Osteoblast (primary cell): ENCODE results near the gene EVI5L. TPM values are rescaled to one million over a fixed set of nuclear protein-coding genes. Genes with fewer than 3 reads are reported as not detected.

Experiments
- DNase-seq: peaks from one replicate; pipeline ENCODE4 v3.0.0; 2011; ENCODE audit warnings: low spot score, mixed read lengths; ENCODE audit not compliant: insufficient read length; ENCODE audit errors: missing footprints
- H2AFZ ChIP-seq: 2 replicates; pipeline ENCODE4 v1.6.0; 2011; ENCODE audit warnings: mild to moderate bottlenecking, low read length
- H3K27ac ChIP-seq: 2 replicates; pipeline ENCODE4 v1.5.1; 2011; ENCODE audit warnings: mild to moderate bottlenecking, low read depth, low read length, moderate library complexity
- H3K27me3 ChIP-seq: 2 replicates; pipeline ENCODE4 v1.6.0; 2012; ENCODE audit warnings: mild to moderate bottlenecking, control low read depth, inconsistent platforms, low read length, moderate library complexity; ENCODE audit not compliant: insufficient read depth
- H3K36me3 ChIP-seq: 2 replicates; pipeline ENCODE4 v1.5.1; 2011; ENCODE audit warnings: mild to moderate bottlenecking, low read length, control low read depth, moderate library complexity; ENCODE audit not compliant: insufficient read depth
- H3K4me1 ChIP-seq: 2 replicates; pipeline ENCODE4 v1.5.1; 2011; ENCODE audit warnings: mild to moderate bottlenecking, low read length, control low read depth, moderate library complexity; ENCODE audit not compliant: insufficient read depth
- H3K4me2 ChIP-seq: 2 replicates; pipeline ENCODE4 v1.6.0; 2011; ENCODE audit warnings: mild to moderate bottlenecking, low read length; ENCODE audit not compliant: insufficient read depth
- H3K4me3 ChIP-seq: fragments of 200-600 bp; sonication (generic); 3 replicates; pipeline ENCODE4 v1.5.1; 2012; ENCODE audit warnings: mild to moderate bottlenecking, low read length, inconsistent platforms; ENCODE audit not compliant: insufficient read depth
- H3K79me2 ChIP-seq: 2 replicates; pipeline ENCODE4 v1.6.0; 2012; ENCODE audit warnings: mild to moderate bottlenecking, low read length, control low read depth, inconsistent platforms; ENCODE audit not compliant: insufficient read depth
- H3K9me3 ChIP-seq: 2 replicates; pipeline ENCODE4 v1.5.1; 2011; ENCODE audit warnings: low read depth, low read length, control low read depth
- H4K20me1 ChIP-seq: 2 replicates; pipeline ENCODE4 v1.6.0; 2012; ENCODE audit warnings: mild to moderate bottlenecking, low read length, control low read depth; ENCODE audit not compliant: insufficient read depth
- CTCF ChIP-seq: IDR thresholded peaks from 2 replicates; pipeline ENCODE4 v1.5.1; 2011; ENCODE audit warnings: mild to moderate bottlenecking, low read depth, low read length, moderate library complexity; ENCODE audit errors: extremely low read depth
- total RNA-seq: library from RNA; depleted of rRNA; stranded (reverse); fragments of >200 nt; gene quantifications from 2 replicates; pipeline ENCODE4 v1.2.3, GENCODE V29; 2012

The EVI5L gene
- total RNA-seq, 1 donor = 26.1 TPM

DNA sequence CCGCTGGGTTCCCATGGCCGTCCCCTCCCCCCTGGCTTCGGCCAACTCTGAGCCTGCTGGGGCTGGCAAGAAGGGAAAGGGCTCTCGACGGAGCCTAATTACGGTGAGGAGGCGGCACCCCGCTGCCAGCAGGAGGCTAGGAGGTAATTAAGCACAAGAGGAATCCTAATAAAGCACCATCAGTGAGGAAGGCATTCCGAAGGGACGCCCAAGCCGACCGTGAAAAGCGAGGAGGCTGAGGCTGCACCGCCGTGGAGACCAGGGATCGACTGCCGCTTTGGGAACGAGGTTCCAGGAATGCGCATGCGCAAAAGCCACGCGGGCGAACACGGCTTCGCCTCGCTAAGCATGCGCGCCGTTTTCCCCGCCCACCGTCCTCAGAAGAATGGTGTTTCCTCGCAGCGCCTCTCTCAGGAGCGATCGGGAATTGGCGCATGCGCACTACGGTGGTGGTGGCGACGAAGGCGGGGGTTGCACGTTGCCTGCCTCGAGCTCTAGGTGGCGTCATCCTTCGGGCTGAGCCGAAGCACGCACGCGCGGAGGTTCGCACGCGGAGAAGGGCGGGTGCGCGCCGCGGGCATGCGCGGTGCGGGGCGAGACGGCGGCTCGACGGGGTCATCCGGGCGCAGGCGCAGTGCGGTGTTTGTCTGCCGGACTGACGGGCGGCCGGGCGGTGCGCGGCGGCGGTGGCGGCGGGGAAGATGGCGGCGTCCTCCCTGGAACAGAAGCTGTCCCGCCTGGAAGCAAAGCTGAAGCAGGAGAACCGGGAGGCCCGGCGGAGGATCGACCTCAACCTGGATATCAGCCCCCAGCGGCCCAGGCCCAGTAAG, 73.4 kb downstream of the EVI5L start, which contains the start of gene MAP2K7:
Gene MAP2K7 (plus strand): TSS at position 634 of the 830 bp plus-strand sequence. CDS start 68 bp downstream, at position 702.
- peak within 1 kb of the TSS; percentile 94 for H3K4me3 ChIP-seq
- H3K79me2 ChIP-seq = peaks cover 47% of the 10 kb centered on the region
- H3K4me2 ChIP-seq = peak within 1 kb of the TSS; percentile 98
- H3K4me1 ChIP-seq = peaks cover 16% of the 10 kb centered on the region
- no peaks in the 10 kb centered on the region for H3K27me3 ChIP-seq
- peaks cover 31% of the 10 kb centered on the region for H4K20me1 ChIP-seq
- H2AFZ ChIP-seq = peak within 1 kb of the TSS; percentile 91
- peak; percentile 100 for DNase-seq
- H3K27ac ChIP-seq = peak within 1 kb of the TSS; percentile 80
- peaks cover 9% of the 10 kb centered on the region for H3K36me3 ChIP-seq
- no peaks in the 10 kb centered on the region for H3K9me3 ChIP-seq
- peak; percentile 58 for TF ChIP-seq CTCF

DNA sequence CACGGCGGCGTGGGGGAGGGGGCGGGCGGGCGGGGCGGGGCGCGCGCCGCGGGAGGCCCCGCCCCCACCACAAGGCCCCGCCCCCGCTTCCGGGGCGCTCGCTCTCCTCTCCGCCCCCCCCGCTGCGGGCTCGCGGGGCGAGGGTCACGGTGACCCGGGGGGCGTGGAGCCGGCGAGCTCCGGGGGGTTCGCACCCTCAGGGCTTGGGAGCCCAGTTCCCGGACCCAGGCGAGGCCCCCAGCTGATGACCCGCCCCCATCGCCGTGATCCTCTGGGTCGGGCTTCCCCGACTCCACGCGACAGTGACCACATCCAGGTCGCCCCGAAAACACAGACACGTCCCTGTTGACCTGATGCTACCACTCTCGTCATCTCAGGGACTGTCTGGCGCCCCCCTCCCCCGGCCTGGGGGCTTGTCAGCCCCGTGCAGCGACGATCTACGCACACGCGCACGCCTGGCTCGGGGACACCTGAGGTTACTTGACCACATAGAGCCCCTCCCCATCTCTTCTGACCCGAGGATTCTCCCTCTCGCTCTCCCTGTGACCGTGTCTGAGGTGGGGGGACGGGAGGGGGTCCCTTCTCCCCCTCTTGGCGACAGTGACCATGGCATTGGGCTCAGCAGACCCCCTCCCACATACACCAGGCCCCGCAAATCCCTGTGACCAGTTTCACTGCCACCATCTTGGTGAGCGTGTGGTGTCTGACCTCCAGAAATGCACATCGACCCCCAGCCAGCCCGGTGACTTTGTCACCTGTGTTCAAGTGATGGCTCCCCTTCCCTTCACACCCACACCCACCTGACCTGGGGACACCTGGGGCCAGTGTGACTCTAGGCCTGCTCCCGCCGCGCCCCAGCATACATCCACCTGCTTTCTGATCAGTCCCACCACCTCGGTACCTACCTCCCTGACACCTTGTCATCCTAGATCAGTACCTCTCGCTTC, 74.3 kb downstream of the EVI5L start:
- TF ChIP-seq CTCF = no peak
- H3K4me1 ChIP-seq = peaks cover 16% of the 10 kb centered on the region
- H3K79me2 ChIP-seq = peaks cover 49% of the 10 kb centered on the region
- peak; percentile 96 for DNase-seq
- H2AFZ ChIP-seq = peak overlapping the region; percentile 70
- H3K9me3 ChIP-seq = no peaks in the 10 kb centered on the region
- no peaks in the 10 kb centered on the region for H3K27me3 ChIP-seq
- peak overlapping the region; percentile 98 for H3K4me2 ChIP-seq
- H4K20me1 ChIP-seq = peaks cover 34% of the 10 kb centered on the region
- H3K27ac ChIP-seq = peak overlapping the region; percentile 80
- peaks cover under 1% of the 10 kb centered on the region for H3K36me3 ChIP-seq
- peak overlapping the region; percentile 94 for H3K4me3 ChIP-seq

DNA sequence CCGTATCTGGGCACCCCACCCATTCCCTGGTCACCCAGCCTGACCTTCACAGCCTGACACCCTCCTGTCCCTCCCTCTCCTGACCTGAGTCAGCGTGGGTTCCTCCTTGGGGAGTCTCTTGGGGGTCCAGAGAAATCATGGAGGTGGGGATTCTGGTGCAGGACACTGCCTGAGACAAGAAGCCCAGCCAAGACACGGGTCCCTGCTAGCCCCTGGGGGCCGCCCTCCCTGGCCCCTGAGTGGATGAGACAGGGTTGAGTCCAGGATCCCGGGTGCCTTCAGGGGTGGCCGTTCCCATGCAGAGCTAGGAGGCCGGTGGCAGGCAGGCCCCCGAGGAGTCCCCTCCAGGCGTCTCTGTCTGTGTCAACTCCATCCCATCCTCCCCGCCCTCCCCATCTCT, 75.2 kb downstream of the EVI5L start:
- Histone ChIP-seq H2AFZ (no peak overlapping the region), H3K9me3 (no peaks in the 10 kb centered on the region), H4K20me1 (peaks cover 36% of the 10 kb centered on the region), H3K4me2 (peak overlapping the region; percentile 98), H3K79me2 (peaks cover 49% of the 10 kb centered on the region), H3K4me3 (peak overlapping the region; percentile 94), H3K27me3 (no peaks in the 10 kb centered on the region), H3K27ac (peak overlapping the region; percentile 80), H3K36me3 (peaks cover 2% of the 10 kb centered on the region), H3K4me1 (peaks cover 16% of the 10 kb centered on the region)
- no peak for TF ChIP-seq CTCF
- peak; percentile 42 for DNase-seq
